HCT116 (cell line): Measurements from ENCODE around the gene PDZRN4. TPM values are rescaled to one million over a fixed set of nuclear protein-coding genes. Genes with fewer than 3 reads are reported as not detected.
"Not testable (repeated sequence)": the region's sequence is repeated elsewhere in the genome, so short reads cannot be mapped to it uniquely, and the experiment has no call there.

Experiments used
- ATAC-seq: fragments of 200-7000 bp; cut with Tn5 transposase; 2 replicates; pipeline ENCODE4 v1.9.1; 2020; ENCODE audit warnings: mild to moderate bottlenecking, moderate library complexity
- BruUV-seq: library from RNA; stranded (reverse); fragments of 400-500 nt; replicated peaks from 2 replicates; lab custom pipeline; 2021; lab: Mats Ljungman, UMichigan
- CTCF ChIA-PET: fragments of 300-600 bp; sonication (Branson Sonifier 250); formaldehyde crosslinking; loops from one replicate; lab custom pipeline; 2021; ENCODE audit warnings: antibody characterized with exemption; lab: Charles Lee
- POLR2A ChIA-PET: fragments of 300-600, 350-600 bp; sonication (Branson Sonifier 250); formaldehyde crosslinking; loops from one replicate; lab custom pipeline; 2021; ENCODE audit warnings: antibody characterized with exemption; lab: Charles Lee
- RAD21 ChIA-PET, 2 experiments: fragments of 300-600 bp; sonication (Branson Sonifier 250); formaldehyde crosslinking; loops; one replicate each; lab custom pipeline; 2023; ENCODE audit warnings: low total read pairs in 2 of 2; ENCODE audit not compliant: uncharacterized antibody in 2 of 2, unreplicated experiment in 2 of 2, low non-redundant PET in 1 of 2; lab: Charles Lee
- DNase-seq: peaks from one replicate; pipeline ENCODE4 v3.0.0-alpha.2; 2010; ENCODE audit warnings: low read depth, low spot score
- H2AFZ ChIP-seq: fragments of 200-600 bp; shearing (Covaris generic), sonication (generic); 2 replicates; pipeline ENCODE4 v1.6.1; 2017; ENCODE audit warnings: low read depth, mixed run types, mixed read lengths, antibody characterized with exemption, low read length; ENCODE audit not compliant: poor library complexity, severe bottlenecking
- H3K27ac ChIP-seq: 2 replicates; pipeline ENCODE4 v1.5.1; 2012; ENCODE audit warnings: low read depth, low read length
- H3K27me3 ChIP-seq: fragments of 200-600 bp; sonication (generic); 2 replicates; pipeline ENCODE4 v1.6.1; 2016; ENCODE audit warnings: mixed run types, low read length, mixed read lengths; ENCODE audit not compliant: insufficient read depth
- H3K36me3 ChIP-seq, 2 experiments: fragments of 200-500 bp in 1 of 2; fragments of 200-600 bp in 1 of 2; sonication (Bioruptor generic) in 1 of 2; sonication (generic) in 1 of 2; 2 replicates each; pipeline versions ENCODE4 v1.5.1 to v1.6.1; 2014 to 2016; ENCODE audit warnings: low read length in 2 of 2, inconsistent platforms in 1 of 2, mixed read lengths in 1 of 2, mixed run types in 1 of 2; ENCODE audit not compliant: insufficient read depth in 2 of 2, control insufficient read depth in 1 of 2
- H3K4me1 ChIP-seq, 2 experiments: fragments of 200-600 bp in 1 of 2; sonication (generic) in 1 of 2; 2 replicates each; pipeline versions ENCODE4 v1.5.1 to v1.6.1; 2012 to 2017; ENCODE audit warnings: low read length in 2 of 2, inconsistent platforms in 1 of 2, mild to moderate bottlenecking in 1 of 2, mixed read lengths in 1 of 2, mixed run types in 1 of 2, moderate library complexity in 1 of 2; ENCODE audit not compliant: insufficient read depth in 2 of 2, control insufficient read depth in 1 of 2
- H3K4me2 ChIP-seq: fragments of 200-600 bp; sonication (generic); 2 replicates; pipeline ENCODE4 v1.6.1; 2017; ENCODE audit warnings: mixed run types, low read length, mixed read lengths
- H3K4me3 ChIP-seq, 2 experiments: fragments of 200-600 bp in 1 of 2; sonication (generic) in 1 of 2; replicated peaks in 1 of 2; 2 replicates each; pipeline ENCODE4 v1.5.1; 2011 to 2016; ENCODE audit warnings: low read length in 2 of 2, control low read depth in 1 of 2, low read depth in 1 of 2, mild to moderate bottlenecking in 1 of 2, mixed read lengths in 1 of 2, mixed run types in 1 of 2
- H3K79me2 ChIP-seq: fragments of 200-600 bp; sonication (generic); 2 replicates; pipeline ENCODE4 v1.6.1; 2017; ENCODE audit warnings: mild to moderate bottlenecking, mixed run types, low read length, moderate library complexity, mixed read lengths; ENCODE audit not compliant: insufficient read depth
- H3K9ac ChIP-seq: fragments of 200-600 bp; sonication (generic); 2 replicates; pipeline ENCODE4 v1.6.1; 2016; ENCODE audit warnings: low read length, mixed read lengths
- H3K9me2 ChIP-seq: fragments of 200-600 bp; sonication (generic), shearing (Covaris generic); 2 replicates; pipeline ENCODE4 v1.6.1; 2017; ENCODE audit warnings: mixed run types, mild to moderate bottlenecking, moderate library complexity; ENCODE audit not compliant: insufficient read depth
- H3K9me3 ChIP-seq, 2 experiments: fragments of 200-500 bp in 1 of 2; fragments of 200-600 bp in 1 of 2; sonication (Bioruptor generic) in 1 of 2; sonication (generic) in 1 of 2; 2 replicates each; pipeline ENCODE4 v1.6.1; 2014 to 2017; ENCODE audit warnings: low read length in 2 of 2, mixed read lengths in 2 of 2, inconsistent platforms in 1 of 2, low read depth in 1 of 2, mild to moderate bottlenecking in 1 of 2, mixed run types in 1 of 2, moderate library complexity in 1 of 2; ENCODE audit not compliant: control insufficient read depth in 1 of 2, insufficient read depth in 1 of 2
- H4K20me1 ChIP-seq: fragments of 200-600 bp; sonication (generic), shearing (Covaris generic); 2 replicates; pipeline ENCODE4 v1.6.1; 2017; ENCODE audit warnings: mixed run types, mild to moderate bottlenecking, moderate library complexity; ENCODE audit not compliant: insufficient read depth
- CBX3 ChIP-seq: IDR thresholded peaks from 2 replicates; pipeline ENCODE4 v1.6.1; 2012; ENCODE audit warnings: low read depth
- EGR1 ChIP-seq: IDR thresholded peaks from 2 replicates; pipeline ENCODE4 v1.6.1; 2012; ENCODE audit warnings: low read depth
- RAD21 ChIP-seq: IDR thresholded peaks from 2 replicates; pipeline ENCODE4 v1.6.1; 2012; ENCODE audit warnings: low read depth, mild to moderate bottlenecking
- YY1 ChIP-seq: IDR thresholded peaks from 2 replicates; pipeline ENCODE4 v1.6.1; 2011; ENCODE audit warnings: low read length, low read depth, moderate library complexity, mild to moderate bottlenecking; ENCODE audit not compliant: insufficient replicate concordance; ENCODE audit errors: extremely low read depth
- intact Hi-C: fragments of 100-400 bp; cut with micrococcal nuclease; formaldehyde crosslinking; loops from 2 replicates; pipeline ENCODE4 v1.10.0; 2022
- total RNA-seq: library from RNA; stranded (reverse); gene quantifications from one replicate; pipeline ENCODE4 v1.2.1, GENCODE V29; 2021; ENCODE audit not compliant: unreplicated experiment
- TF ChIP-seq, protein P1 (sequence below), 3 experiments: fragments of 200-600 bp in 1 of 3; sonication (generic) in 1 of 3; IDR thresholded peaks in 2 of 3; conservative IDR thresholded peaks in 1 of 3; 2 replicates each; pipeline ENCODE4 v1.5.1; 2012 to 2017; ENCODE audit warnings: low read depth in 2 of 3, low read length in 2 of 3, antibody characterized with exemption in 1 of 3, borderline replicate concordance in 1 of 3, control low read depth in 1 of 3, mild to moderate bottlenecking in 1 of 3, mixed read lengths in 1 of 3, mixed run types in 1 of 3, moderate library complexity in 1 of 3; ENCODE audit not compliant: insufficient read depth in 1 of 3

Gene PDZRN4
- total RNA-seq, 1 experiment from 2014 or later: not detected

DNA sequence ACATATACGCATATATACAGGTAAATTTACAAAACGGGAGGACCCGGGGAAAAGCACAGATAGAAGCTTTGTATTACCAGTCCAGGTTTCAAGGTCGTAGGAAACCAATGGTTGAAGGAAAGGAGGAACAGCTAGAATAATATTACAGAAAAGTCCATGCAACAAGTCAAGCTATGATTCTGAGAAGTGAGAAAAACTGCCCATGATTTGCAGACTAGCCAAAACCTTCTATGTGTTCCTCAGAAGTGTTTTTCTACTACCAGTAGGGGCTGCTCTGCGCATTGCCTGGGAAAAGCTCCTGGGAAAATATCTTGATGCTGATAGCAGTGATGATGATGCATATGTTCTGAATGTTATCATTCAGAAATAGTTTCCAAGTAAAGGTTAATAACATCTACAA, 2.2 kb downstream of the PDZRN4 start:
- ChIA-PET RAD21 (no interaction called here), POLR2A (no interaction called here)
- DNase-seq (no peak), ATAC-seq (peak; percentile 78)
- Histone ChIP-seq H3K27me3 (no peaks in the 10 kb centered on the region), H3K9me3 (no peaks in the 10 kb centered on the region), H3K4me1 (no peaks in the 10 kb centered on the region)
- no peak for TF ChIP-seq CBX3
- TF ChIP-seq RAD21: peak; percentile 52
- TF ChIP-seq EGR1: no peak
- no peak for TF ChIP-seq YY1
- TF ChIP-seq, protein P1, sequence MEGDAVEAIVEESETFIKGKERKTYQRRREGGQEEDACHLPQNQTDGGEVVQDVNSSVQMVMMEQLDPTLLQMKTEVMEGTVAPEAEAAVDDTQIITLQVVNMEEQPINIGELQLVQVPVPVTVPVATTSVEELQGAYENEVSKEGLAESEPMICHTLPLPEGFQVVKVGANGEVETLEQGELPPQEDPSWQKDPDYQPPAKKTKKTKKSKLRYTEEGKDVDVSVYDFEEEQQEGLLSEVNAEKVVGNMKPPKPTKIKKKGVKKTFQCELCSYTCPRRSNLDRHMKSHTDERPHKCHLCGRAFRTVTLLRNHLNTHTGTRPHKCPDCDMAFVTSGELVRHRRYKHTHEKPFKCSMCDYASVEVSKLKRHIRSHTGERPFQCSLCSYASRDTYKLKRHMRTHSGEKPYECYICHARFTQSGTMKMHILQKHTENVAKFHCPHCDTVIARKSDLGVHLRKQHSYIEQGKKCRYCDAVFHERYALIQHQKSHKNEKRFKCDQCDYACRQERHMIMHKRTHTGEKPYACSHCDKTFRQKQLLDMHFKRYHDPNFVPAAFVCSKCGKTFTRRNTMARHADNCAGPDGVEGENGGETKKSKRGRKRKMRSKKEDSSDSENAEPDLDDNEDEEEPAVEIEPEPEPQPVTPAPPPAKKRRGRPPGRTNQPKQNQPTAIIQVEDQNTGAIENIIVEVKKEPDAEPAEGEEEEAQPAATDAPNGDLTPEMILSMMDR (IDR thresholded peaks at IDR 0.05 in 2 of 3, conservative IDR thresholded peaks at IDR 0.05 in 1 of 3; ENCODE audit: borderline replicate concordance in 1 of 3, insufficient read depth in 1 of 3, low read depth in 2 of 3, low read length in 2 of 3): peak; percentile 16 to 62 (median 60); a peak in 4 of 6 replicates
- TF ChIP-seq, all 23 proteins: peak for 2
- Histone ChIP-seq H3K9ac (no peak overlapping the region), H4K20me1 (no peaks in the 10 kb centered on the region), H3K36me3 (no peaks in the 10 kb centered on the region), H3K4me2 (no peak overlapping the region), H3K9me2 (no peaks in the 10 kb centered on the region), H3K4me3 (no peak overlapping the region), H3K27ac (no peak overlapping the region), H3K79me2 (no peaks in the 10 kb centered on the region), H2AFZ (no peak overlapping the region)
- CTCF ChIA-PET: interaction anchor here (0.8 to 1.6 kb wide), 4 partner anchors 9 to 833 kb away, joined by 3 to 5 read pairs (median 4); no protein-coding TSS in a partner anchor
- no TSS peak for BruUV-seq
- intact Hi-C loops: no loop called here

DNA sequence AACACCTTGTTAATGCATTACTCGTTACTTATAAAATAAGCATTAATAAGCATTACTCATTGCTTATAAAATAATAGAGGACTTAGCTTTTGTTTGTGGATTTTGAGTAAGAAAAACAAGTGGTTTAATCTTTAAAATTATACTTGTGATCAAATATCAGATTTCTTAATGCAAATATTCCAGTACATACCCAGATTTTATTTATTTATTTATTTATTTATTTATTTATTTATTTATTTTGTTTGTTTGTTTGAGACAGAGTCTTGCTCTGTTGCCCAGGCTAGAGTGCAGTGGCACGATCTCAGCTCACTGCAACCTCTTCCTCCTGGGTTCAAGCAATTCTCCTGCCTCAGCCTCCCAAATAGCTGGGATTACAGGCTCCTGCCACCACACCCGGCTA, 3.4 kb downstream of the PDZRN4 start:
- H4K20me1 ChIP-seq, H3K9me2 ChIP-seq, H3K4me3 ChIP-seq, H3K27me3 ChIP-seq, H3K79me2 ChIP-seq, DNase-seq, RAD21 ChIA-PET, CTCF ChIA-PET, H3K9me3 ChIP-seq, H3K4me1 ChIP-seq, ATAC-seq, H3K36me3 ChIP-seq, H3K9ac ChIP-seq, intact Hi-C loops, H3K4me2 ChIP-seq, H3K27ac ChIP-seq, H2AFZ ChIP-seq, BruUV-seq, POLR2A ChIA-PET: not testable (repeated sequence)
